Left renal pelvis (tissue), 4 donors: Measurements from ENCODE around the gene RRAGB. TPM values are rescaled to one million over a fixed set of nuclear protein-coding genes. Genes with fewer than 3 reads are reported as not detected.
"Not testable (repeated sequence)": the region's sequence is repeated elsewhere in the genome, so short reads cannot be mapped to it uniquely, and the experiment has no call there.

ENCODE experiments used
- DNase-seq, 4 donors: peaks; one replicate each; pipeline ENCODE4 v3.0.0-alpha.2; 2013; ENCODE audit warnings: low read depth in 4 of 4, low spot score in 3 of 4
- polyA plus RNA-seq, 4 donors: library from polyadenylated mRNA; unstranded; fragments of 120-200 nt; gene quantifications; one replicate each; pipeline ENCODE4 v1.2.1, GENCODE V29; 2013; ENCODE audit not compliant: insufficient read length in 4 of 4

Gene RRAGB
- 10 to 100 TPM; 28.3 to 49.1 (median 42.8) TPM for polyA plus RNA-seq

- DNase-seq, result peak; percentile 77 to 85 (median 80)
Measured at GRCh38 chrX:55717521-55718497, at the start of gene RRAGB. Gene RRAGB (plus strand): TSS chrX:55717749. CDS start chrX:55718328, 579 bp downstream.

GRCh38 chrX:55668084-55668483, 49.5 kb upstream of the RRAGB start:
- DNase-seq, result no peak

- not testable (repeated sequence) for DNase-seq
Measured at GRCh38 chrX:55688579-55688978, 29.0 kb upstream of the RRAGB start.

- DNase-seq, result no peak
Measured at GRCh38 chrX:55695227-55696018, 22.1 kb upstream of the RRAGB start.

- no peak for DNase-seq
Measured at GRCh38 chrX:55697381-55697780, 20.2 kb upstream of the RRAGB start.

- no peak for DNase-seq
Measured at GRCh38 chrX:55702671-55703070, 14.9 kb upstream of the RRAGB start.

GRCh38 chrX:55703436-55703835, 14.1 kb upstream of the RRAGB start:
- DNase-seq, result not testable (repeated sequence)

- not testable (repeated sequence) for DNase-seq
Measured at GRCh38 chrX:55705066-55705465, 12.5 kb upstream of the RRAGB start.

- DNase-seq, result no peak
Measured at GRCh38 chrX:55709735-55710134, 7.8 kb upstream of the RRAGB start.

GRCh38 chrX:55710701-55711100, 6.8 kb upstream of the RRAGB start:
- DNase-seq, result no peak

GRCh38 chrX:55713631-55714030, 3.9 kb upstream of the RRAGB start:
- no peak for DNase-seq

GRCh38 chrX:55714161-55714560, 3.4 kb upstream of the RRAGB start:
- DNase-seq, result no peak

- DNase-seq, result no peak
Measured at GRCh38 chrX:55715847-55716246, 1.7 kb upstream of the RRAGB start.

GRCh38 chrX:55716937-55717336, 612 bp upstream of the RRAGB start:
- peak in 1 of 4 donors; percentile 0 for DNase-seq

GRCh38 chrX:55731826-55732225, 14.3 kb downstream of the RRAGB start:
- DNase-seq, result no peak

GRCh38 chrX:55738969-55739368, 21.4 kb downstream of the RRAGB start:
- no peak for DNase-seq

GRCh38 chrX:55742649-55743048, 25.1 kb downstream of the RRAGB start:
- no peak for DNase-seq

GRCh38 chrX:55748463-55748862, 30.9 kb downstream of the RRAGB start:
- DNase-seq, result not testable (repeated sequence)

- DNase-seq, result no peak
Measured at GRCh38 chrX:55750256-55750655, 32.7 kb downstream of the RRAGB start.

GRCh38 chrX:55754861-55755294, 37.3 kb downstream of the RRAGB start:
- no peak for DNase-seq

GRCh38 chrX:55758033-55758432, 40.5 kb downstream of the RRAGB start:
- no peak for DNase-seq
